Measurements from ENCODE around the gene RARRES1.

The RARRES1 gene

DNA sequence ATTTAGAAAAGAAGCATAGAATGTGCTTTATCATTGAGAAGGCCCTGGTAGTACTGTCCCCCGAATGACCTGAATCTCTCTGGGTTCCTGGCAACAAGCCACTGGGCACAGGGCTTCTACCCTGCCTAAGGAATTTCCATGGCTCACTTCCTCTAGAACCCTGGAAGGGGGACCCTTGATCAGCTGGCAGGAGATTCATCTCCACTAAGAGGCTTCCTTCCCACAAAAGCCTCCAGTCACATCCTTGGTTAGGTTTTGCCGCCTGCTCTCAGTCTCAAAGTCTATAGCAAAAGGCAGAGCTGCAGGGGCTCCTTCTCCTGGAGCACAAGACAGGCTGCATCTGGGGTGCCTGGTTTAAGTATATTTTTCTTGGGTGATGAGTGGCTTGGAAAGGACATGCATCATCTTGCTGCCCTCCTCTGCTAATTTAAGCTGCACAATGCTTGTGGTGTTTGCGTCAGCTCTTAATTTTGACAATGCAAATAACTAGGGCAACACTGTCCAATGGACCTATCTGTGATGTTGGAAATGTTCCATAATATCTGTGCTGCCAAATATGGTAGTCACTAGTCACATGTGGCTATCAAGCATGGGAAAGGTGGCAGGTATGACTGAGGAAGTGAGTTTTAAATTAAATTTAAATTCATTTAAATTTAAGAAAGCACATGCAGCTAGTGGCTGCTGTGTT is 33.4 kb upstream of the RARRES1 start:
- DNase-seq (ENCODE audit: low spot score) = no peak

GRCh38 chr3:158763421-158763820 is 31.2 kb upstream of the RARRES1 start:
- no peak for DNase-seq (ENCODE audit: low spot score)

DNA sequence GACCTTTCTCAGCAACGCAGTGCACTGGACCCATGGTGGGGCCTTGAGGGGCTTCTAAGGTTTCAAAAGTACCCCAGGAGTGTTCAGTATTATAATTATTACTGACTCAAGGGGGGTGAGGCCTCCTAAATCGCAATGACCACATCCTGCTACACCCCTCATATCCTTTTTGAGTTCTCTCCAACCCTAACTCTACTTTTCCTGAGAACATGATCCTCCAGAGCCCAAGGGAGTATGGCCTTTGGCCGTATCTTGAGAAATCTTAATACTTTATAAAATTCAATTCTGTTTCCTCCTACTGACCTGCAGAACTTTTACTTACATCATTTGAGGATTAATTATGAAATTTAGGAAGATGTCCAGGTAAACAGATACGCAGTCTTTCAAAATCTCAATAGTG is 30.4 kb upstream of the RARRES1 start:
- DNase-seq (ENCODE audit: low spot score) = no peak

DNA sequence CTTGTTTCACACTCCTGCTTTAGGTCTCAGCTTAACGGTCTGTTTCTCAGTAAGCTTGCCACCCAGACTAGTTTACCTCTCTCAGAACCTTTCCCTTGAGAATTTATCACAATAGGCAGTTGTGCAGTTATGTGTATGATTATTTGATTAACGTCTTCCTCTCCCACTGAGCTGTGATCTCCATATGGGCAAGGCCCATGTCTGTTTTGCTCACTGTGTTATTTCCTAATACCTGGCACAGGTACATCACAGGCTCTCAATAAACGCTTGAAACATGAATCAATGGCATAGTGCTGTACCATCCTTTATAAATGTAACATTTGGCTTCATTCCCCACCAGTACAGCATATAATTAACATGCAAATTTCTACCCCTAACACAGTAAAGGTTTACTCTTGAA is 29.1 kb upstream of the RARRES1 start:
- no peak for DNase-seq (ENCODE audit: low spot score)

DNA sequence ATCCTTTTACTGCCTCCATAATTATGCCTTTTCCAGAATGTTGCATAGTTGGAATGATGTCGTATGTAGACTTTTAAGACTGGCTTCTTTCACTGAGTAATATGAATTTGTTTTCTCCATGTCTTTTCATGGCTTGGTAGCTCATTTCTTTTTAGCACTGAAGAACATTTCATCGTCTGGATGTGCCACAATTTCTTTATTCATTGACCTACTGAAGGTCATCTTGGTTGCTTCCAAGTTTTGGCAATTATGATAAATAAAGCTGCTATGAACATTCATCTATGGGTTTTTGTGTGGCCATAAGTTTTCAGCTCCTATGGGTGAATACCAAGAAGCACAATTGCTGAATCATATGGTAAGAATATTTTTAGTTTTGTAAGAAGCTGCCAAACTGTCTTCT is 23.2 kb upstream of the RARRES1 start:
- no peak for DNase-seq (ENCODE audit: low spot score)

- DNase-seq (ENCODE audit: low spot score) = no peak
These were observed 21.6 kb upstream of the RARRES1 start for GRCh38 chr3:158753854-158754253.

DNA sequence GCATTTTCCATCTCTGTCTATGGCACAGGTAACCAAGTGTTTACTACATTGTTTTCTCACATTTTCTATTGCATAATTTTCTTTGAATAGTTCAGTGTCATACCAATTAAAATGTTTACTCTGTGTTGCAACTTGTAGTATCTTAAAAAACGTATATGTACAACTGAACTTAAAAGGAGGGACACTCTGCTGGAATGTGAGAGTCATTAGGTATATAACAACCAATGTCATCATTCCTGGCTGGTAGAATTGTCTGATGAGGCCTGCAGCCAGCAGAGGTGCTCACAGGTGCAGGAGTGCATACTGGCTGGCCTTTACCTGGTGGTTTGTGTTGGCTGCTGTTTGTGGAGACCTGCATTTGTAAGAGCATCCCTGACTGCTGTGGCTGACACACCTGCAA is 19.1 kb upstream of the RARRES1 start:
- DNase-seq (ENCODE audit: low spot score) = no peak

DNA sequence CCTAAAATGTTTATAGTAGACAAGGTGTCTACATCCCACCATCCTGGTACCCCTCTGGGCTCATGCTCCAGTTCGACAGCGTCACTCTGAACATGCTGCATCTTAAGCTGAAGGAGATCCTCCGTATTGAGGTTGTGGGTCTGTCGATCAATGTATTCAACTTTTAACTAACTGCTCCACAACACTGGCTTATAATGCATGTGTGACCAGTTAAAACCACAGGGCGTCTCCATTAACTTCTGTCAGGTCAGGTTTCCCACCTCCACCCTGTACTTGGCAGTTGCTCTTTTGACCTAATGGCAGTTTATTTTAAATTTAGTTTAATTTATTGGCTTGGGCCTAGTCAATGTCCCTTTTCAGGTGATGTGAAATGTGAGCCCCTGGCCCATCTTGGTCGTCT is 17.8 kb upstream of the RARRES1 start:
- DNase-seq (ENCODE audit: low spot score) = no peak

DNA sequence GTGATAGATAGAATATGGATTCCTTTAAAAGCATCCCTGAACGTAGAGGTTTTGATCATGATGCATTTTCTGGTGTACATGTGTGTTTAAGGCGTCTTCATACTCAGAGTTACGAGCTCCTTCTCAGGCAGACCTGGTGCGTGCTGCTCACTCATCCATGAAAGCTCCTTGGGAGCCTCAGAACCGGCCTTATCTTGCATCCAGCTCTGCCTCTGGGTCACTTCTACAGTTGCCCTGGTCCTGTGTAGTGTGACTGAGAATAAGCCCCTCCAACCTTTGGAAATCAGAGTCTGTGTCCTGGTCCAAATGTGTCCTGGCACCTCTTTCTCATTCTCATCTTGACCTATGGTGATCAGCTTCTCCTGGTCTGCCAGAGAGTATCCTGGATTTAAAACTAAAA is 17.3 kb upstream of the RARRES1 start:
- DNase-seq (ENCODE audit: low spot score) = no peak

DNA sequence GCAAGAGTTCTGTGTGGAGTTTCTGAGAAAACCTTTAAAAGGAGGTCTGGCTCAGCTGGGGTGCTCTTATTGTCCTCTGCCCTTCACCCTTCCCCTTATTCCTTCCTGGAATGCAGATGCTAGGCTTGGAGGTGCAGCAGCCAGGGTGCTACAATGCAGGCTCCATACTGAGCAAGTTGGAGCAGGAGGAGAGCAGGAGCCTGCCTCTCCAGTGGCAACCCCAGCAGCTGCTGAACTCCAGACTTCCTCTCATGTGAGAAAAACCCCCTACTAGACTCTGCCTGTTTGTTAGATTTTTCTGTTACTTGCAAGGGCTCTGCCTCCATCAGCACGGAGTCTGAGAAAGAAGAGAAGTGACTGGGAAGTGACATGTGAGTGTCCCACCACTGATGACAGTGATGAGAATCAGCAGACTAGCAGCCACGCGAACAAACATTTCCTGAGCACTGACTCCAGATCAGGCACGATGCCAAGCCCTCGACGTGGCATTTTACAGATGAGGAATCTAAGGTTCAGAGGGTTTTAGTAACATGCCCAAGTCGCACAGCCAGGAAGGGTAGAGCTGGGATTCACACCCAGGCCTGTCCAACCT is 16.1 kb upstream of the RARRES1 start:
- no peak for DNase-seq (ENCODE audit: low spot score)

GRCh38 chr3:158747417-158747816 is 15.2 kb upstream of the RARRES1 start:
- no peak for DNase-seq (ENCODE audit: low spot score)

DNA sequence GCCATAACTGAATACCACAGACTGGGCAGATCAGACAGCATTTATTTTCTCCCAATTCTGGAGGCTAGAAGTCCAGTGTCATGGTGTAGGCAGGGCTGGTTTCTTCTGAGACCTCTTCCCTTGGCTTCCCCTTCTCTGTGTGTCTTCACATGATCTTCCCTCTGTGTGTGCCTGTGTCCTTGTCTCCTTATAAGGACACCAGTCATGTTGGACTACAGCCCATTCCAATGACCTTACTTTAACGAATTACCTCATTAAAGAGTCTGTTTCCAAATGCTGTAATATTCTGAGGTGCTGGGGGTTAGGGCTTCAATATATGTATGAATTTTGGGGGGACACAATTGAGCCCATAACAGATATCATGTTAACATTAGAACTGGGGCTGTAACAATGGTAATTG is 13.3 kb upstream of the RARRES1 start:
- no peak for DNase-seq (ENCODE audit: low spot score)

DNA sequence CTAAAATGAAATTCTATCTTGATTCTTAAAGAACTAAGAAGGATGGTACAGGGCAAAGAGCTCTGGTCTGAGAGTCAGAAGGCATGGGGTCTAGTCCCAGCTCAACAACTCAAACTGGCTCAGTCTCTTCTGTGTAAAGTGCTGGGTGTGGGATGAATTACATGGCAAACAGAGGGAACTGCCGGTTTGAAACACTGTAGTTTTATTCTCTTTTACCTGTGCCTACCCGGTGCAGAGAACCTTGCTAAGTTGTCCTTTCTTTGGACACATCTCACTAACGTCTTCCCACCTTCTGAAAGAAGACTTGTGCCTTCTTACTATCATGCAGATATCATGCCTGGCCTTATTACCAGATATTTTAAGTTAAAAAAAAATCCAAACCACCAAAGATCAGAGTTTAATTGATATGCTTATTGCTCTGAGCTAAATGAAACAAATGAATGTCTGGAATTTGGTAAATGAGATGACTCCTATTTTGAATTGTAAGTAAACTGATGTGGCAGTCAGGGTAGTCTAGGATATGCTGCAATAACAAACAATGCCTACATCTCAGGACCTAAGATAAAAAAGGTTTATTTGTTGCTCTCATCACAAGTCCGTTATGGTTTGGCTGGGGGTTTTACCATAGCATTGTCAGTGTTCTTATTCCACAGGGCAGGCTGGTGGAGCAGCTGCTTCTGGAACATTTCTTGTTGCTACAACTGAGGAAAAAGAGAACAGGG is 12.5 kb upstream of the RARRES1 start:
- no peak for DNase-seq (ENCODE audit: low spot score)

GRCh38 chr3:158743664-158744566 is 11.7 kb upstream of the RARRES1 start:
- no peak for DNase-seq (ENCODE audit: low spot score)

DNA sequence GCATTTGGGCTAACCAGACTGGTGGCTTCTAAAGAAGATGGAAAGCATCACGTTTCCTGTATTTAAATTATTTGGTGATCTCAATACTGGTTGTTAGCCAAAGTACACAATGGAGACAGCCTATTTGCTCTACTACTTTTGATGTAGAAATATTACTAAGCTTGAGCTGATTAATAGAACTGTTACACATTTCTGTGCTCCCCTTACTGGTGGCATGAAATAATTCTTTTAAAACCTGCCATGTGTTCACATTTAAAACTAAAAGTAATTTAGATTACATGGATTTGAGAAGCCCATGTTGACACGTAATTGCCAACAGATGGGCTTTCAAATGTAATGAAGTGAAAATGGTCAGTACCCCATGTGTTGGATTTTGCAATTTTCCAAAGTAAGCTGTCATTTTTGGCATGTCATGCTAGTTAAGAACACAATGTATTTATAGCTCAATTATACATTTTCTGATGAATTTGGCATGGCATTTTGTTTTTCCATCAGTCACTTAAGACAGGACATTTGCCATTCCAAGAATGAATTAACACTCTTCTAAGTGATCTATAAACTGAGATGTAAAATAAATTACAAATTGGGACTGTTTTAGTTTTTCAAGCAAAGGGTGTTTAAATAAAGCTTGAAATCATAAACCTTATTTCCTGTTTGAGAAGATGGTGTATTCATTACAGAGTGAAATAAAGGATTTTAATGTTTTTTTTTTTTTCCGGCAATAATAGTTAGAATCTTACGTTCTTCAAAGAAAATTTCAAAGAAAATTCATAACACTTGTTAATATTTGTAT is 10.8 kb upstream of the RARRES1 start:
- DNase-seq (ENCODE audit: low spot score) = no peak

- DNase-seq (ENCODE audit: low spot score) = no peak
These were observed 7.4 kb upstream of the RARRES1 start for GRCh38 chr3:158739661-158740060.

DNA sequence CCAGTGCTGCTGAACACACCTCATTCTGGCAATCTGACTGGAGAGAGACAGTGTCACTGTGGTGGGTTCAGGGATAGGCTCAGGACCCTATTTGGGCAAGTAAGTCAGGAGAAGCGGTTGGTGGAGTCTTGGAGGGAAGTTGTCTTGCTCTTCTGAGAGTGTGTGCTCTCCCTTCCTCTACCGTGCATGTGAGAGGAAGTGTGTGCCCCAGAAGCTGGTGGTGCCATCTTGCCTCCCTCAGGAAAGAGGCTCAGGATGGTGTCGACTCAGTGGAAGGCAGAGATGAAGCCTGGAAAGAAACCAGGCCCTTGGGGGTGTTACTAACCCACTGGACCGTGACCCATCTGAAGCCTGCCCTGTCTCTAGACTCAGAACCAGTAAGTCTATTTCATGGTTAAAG is 6.8 kb upstream of the RARRES1 start:
- DNase-seq (ENCODE audit: low spot score) = no peak

GRCh38 chr3:158738653-158739052 is 6.4 kb upstream of the RARRES1 start:
- DNase-seq (ENCODE audit: low spot score) = no peak

- DNase-seq (ENCODE audit: low spot score) = no peak
These were observed 5.8 kb upstream of the RARRES1 start for GRCh38 chr3:158737976-158738615.

GRCh38 chr3:158737410-158737809 is 5.2 kb upstream of the RARRES1 start:
- DNase-seq (ENCODE audit: low spot score) = no peak

Measured in Ammon's horn (tissue), 1 donor.